ENCODE measurements around the gene G6PC1. TPM values are rescaled to one million over a fixed set of nuclear protein-coding genes. Genes with fewer than 3 reads are reported as not detected.
"Not testable (repeated sequence)": the region's sequence is repeated elsewhere in the genome, so short reads cannot be mapped to it uniquely, and the experiment has no call there.

The G6PC1 gene
- total RNA-seq, 1 experiment from 2014 or later: 0.10 TPM

- H4K20me1 ChIP-seq (ENCODE audit: insufficient read depth); H3K4me2 ChIP-seq (ENCODE audit: low read length); H3K27me3 ChIP-seq (ENCODE audit: insufficient read depth, low read length); BruUV-seq (replicated peaks); H3K9me3 ChIP-seq (ENCODE audit: control insufficient read depth in 1 of 2, insufficient read depth in 1 of 2, low read depth in 1 of 2, low read length in 2 of 2); RAD21 ChIA-PET (ENCODE audit: low non-redundant PET in 1 of 2, low total read pairs in 2 of 2, uncharacterized antibody in 2 of 2, unreplicated experiment in 2 of 2); H3K36me3 ChIP-seq (ENCODE audit: control insufficient read depth in 1 of 2, insufficient read depth in 2 of 2, low read length in 2 of 2); H2AFZ ChIP-seq (ENCODE audit: low read depth, low read length, poor library complexity, severe bottlenecking); DNase-seq (ENCODE audit: low read depth, low spot score); H3K4me1 ChIP-seq (ENCODE audit: control insufficient read depth in 1 of 2, insufficient read depth in 2 of 2, low read length in 2 of 2); H3K9me2 ChIP-seq (ENCODE audit: insufficient read depth); intact Hi-C loops (cut with micrococcal nuclease); ATAC-seq; H3K79me2 ChIP-seq (ENCODE audit: insufficient read depth, low read length); H3K4me3 ChIP-seq (replicated peaks in 1 of 2; ENCODE audit: low read depth in 1 of 2, low read length in 2 of 2); POLR2A ChIA-PET; H3K27ac ChIP-seq (ENCODE audit: low read depth, low read length); H3K9ac ChIP-seq (ENCODE audit: low read length); CTCF ChIA-PET: not testable (repeated sequence)
Measured at GRCh38 chr17:42867694-42868261, 32.8 kb upstream of the G6PC1 start.

GRCh38 chr17:42868338-42868737 lies 32.3 kb upstream of the G6PC1 start:
- H4K20me1 ChIP-seq (ENCODE audit: insufficient read depth): no peaks in the 10 kb centered on the region
- ChIA-PET RAD21 (ENCODE audit: low non-redundant PET in 1 of 2, low total read pairs in 2 of 2, uncharacterized antibody in 2 of 2, unreplicated experiment in 2 of 2) (no interaction called here), CTCF (no interaction called here), POLR2A (no interaction called here)
- H3K4me1 ChIP-seq (ENCODE audit: control insufficient read depth in 1 of 2, insufficient read depth in 2 of 2, low read length in 2 of 2): peaks cover 0 to 3% of the 10 kb centered on the region in 2 experiments; a peak in 1 of 4 replicates
- no peaks in the 10 kb centered on the region for H3K27me3 ChIP-seq (ENCODE audit: insufficient read depth, low read length)
- H3K36me3 ChIP-seq (ENCODE audit: control insufficient read depth in 1 of 2, insufficient read depth in 2 of 2, low read length in 2 of 2): no peaks in the 10 kb centered on the region
- no TSS peak for BruUV-seq (replicated peaks)
- intact Hi-C loops (cut with micrococcal nuclease): no loop called here
- DNase-seq (ENCODE audit: low read depth, low spot score) (no peak), ATAC-seq (no peak)
- no peaks in the 10 kb centered on the region for H3K9me3 ChIP-seq (ENCODE audit: control insufficient read depth in 1 of 2, insufficient read depth in 1 of 2, low read depth in 1 of 2, low read length in 2 of 2)
- no peak overlapping the region for H3K9ac ChIP-seq (ENCODE audit: low read length)
- no peak overlapping the region for H3K4me3 ChIP-seq (replicated peaks in 1 of 2; ENCODE audit: low read depth in 1 of 2, low read length in 2 of 2)
- H2AFZ ChIP-seq (ENCODE audit: low read depth, low read length, poor library complexity, severe bottlenecking): no peak overlapping the region
- no peak overlapping the region for H3K27ac ChIP-seq (ENCODE audit: low read depth, low read length)
- H3K79me2 ChIP-seq (ENCODE audit: insufficient read depth, low read length): no peaks in the 10 kb centered on the region
- H3K9me2 ChIP-seq (ENCODE audit: insufficient read depth): no peaks in the 10 kb centered on the region
- no peak overlapping the region for H3K4me2 ChIP-seq (ENCODE audit: low read length)
- TF ChIP-seq FOSL1 (IDR thresholded peaks at IDR 0.05; ENCODE audit: low read depth) (no peak), ELF1 (IDR thresholded peaks at IDR 0.05; ENCODE audit: borderline replicate concordance, low read depth) (no peak), SRF (IDR thresholded peaks at IDR 0.05; ENCODE audit: low read depth) (no peak), CBX3 (IDR thresholded peaks at IDR 0.05; ENCODE audit: low read depth) (no peak), EGR1 (IDR thresholded peaks at IDR 0.05; ENCODE audit: low read depth) (no peak), SP1 (IDR thresholded peaks at IDR 0.05; ENCODE audit: low read depth) (no peak), MAX (IDR thresholded peaks at IDR 0.05) (no peak), SIN3A (IDR thresholded peaks at IDR 0.05; ENCODE audit: low read depth) (no peak), CEBPB (IDR thresholded peaks at IDR 0.05; ENCODE audit: low read depth) (no peak), ZBTB33 (IDR thresholded peaks at IDR 0.05; ENCODE audit: extremely low read depth, insufficient replicate concordance, low read length) (no peak), TCF7L2 (IDR thresholded peaks at IDR 0.05; ENCODE audit: borderline replicate concordance, extremely low read depth, insufficient read depth, insufficient read length) (no peak), POLR2AphosphoS5 (IDR thresholded peaks at IDR 0.05; ENCODE audit: low read depth, low read length) (no peak)
- TF ChIP-seq, protein P1, sequence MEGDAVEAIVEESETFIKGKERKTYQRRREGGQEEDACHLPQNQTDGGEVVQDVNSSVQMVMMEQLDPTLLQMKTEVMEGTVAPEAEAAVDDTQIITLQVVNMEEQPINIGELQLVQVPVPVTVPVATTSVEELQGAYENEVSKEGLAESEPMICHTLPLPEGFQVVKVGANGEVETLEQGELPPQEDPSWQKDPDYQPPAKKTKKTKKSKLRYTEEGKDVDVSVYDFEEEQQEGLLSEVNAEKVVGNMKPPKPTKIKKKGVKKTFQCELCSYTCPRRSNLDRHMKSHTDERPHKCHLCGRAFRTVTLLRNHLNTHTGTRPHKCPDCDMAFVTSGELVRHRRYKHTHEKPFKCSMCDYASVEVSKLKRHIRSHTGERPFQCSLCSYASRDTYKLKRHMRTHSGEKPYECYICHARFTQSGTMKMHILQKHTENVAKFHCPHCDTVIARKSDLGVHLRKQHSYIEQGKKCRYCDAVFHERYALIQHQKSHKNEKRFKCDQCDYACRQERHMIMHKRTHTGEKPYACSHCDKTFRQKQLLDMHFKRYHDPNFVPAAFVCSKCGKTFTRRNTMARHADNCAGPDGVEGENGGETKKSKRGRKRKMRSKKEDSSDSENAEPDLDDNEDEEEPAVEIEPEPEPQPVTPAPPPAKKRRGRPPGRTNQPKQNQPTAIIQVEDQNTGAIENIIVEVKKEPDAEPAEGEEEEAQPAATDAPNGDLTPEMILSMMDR (IDR thresholded peaks at IDR 0.05 in 2 of 3, conservative IDR thresholded peaks at IDR 0.05 in 1 of 3; ENCODE audit: borderline replicate concordance in 1 of 3, insufficient read depth in 1 of 3, low read depth in 2 of 3, low read length in 2 of 3): no peak
- TF ChIP-seq, protein P2, sequence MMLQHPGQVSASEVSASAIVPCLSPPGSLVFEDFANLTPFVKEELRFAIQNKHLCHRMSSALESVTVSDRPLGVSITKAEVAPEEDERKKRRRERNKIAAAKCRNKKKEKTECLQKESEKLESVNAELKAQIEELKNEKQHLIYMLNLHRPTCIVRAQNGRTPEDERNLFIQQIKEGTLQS (IDR thresholded peaks at IDR 0.05): no peak
